K562 (cell line): Measurements from ENCODE around the gene SUB1. TPM values are rescaled to one million over a fixed set of nuclear protein-coding genes. Genes with fewer than 3 reads are reported as not detected.

Experiments
- ATAC-seq: fragments of 200-7000 bp; cut with Tn5 transposase; 3 replicates; pipeline ENCODE4 v1.9.1; 2020; ENCODE audit warnings: moderate library complexity
- BruUV-seq: library from RNA; stranded (reverse); fragments of 400-500 nt; replicated peaks from 2 replicates; lab custom pipeline; 2021; lab: Mats Ljungman, UMichigan
- CTCF ChIA-PET: fragments of 300-600 bp; formaldehyde crosslinking; extraction: SDS; loops from one replicate; lab custom pipeline; 2021; ENCODE audit warnings: low intra/inter-chr PET ratio; lab: Yijun Ruan, JAX
- POLR2A ChIA-PET: fragments of 300-600, 350-650 bp; sonication (Branson Sonifier 250); formaldehyde crosslinking; extraction: SDS; loops from one replicate; lab custom pipeline; 2021; ENCODE audit warnings: antibody characterized with exemption, inconsistent platforms; lab: Yijun Ruan, JAX
- DNase-seq, 4 experiments: peaks; one replicate each; pipeline versions ENCODE4 v3.0.0 to v3.0.0-alpha.2; 2011 to 2018; ENCODE audit warnings: low spot score in 3 of 4, mixed read lengths in 3 of 4; ENCODE audit errors: extremely low read depth in 1 of 4
- FAIRE-seq: peaks from 2 replicates; lab custom pipeline; 2011; peaks lifted over from hg19 to GRCh38; lab: Jason Lieb, UNC
- H2AFZ ChIP-seq: 2 replicates; pipeline ENCODE4 v1.6.0; 2011; ENCODE audit warnings: low read depth, low read length, control low read depth, inconsistent platforms
- H3K27ac ChIP-seq: fragments of 200-600 bp; 3 replicates; pipeline ENCODE4 v1.8.0; 2011; ENCODE audit warnings: low read depth, mild to moderate bottlenecking, control low read depth, inconsistent platforms, low read length, moderate library complexity, mixed read lengths; ENCODE audit errors: extremely low read depth
- H3K27me3 ChIP-seq, 2 experiments: fragments of 300-600 bp in 1 of 2; 2 replicates in 1 of 2; 3 replicates in 1 of 2; pipeline versions ENCODE4 v1.6.0 to v1.8.0; 2011; ENCODE audit warnings: inconsistent platforms in 2 of 2, low read length in 2 of 2, mild to moderate bottlenecking in 1 of 2, mixed read lengths in 1 of 2, moderate library complexity in 1 of 2; ENCODE audit not compliant: control insufficient read depth in 2 of 2, insufficient read depth in 2 of 2
- H3K36me3 ChIP-seq: fragments of 300-600 bp; 3 replicates; pipeline ENCODE4 v1.8.0; 2011; ENCODE audit warnings: mild to moderate bottlenecking, low read length, inconsistent platforms; ENCODE audit not compliant: control insufficient read depth, insufficient read depth
- H3K4me1 ChIP-seq, 2 experiments: fragments of 200-600 bp in 1 of 2; replicated peaks in 1 of 2; 2 replicates in 1 of 2; 3 replicates in 1 of 2; pipeline versions ENCODE4 v1.5.1 to v1.8.0; 2011; ENCODE audit warnings: inconsistent platforms in 2 of 2, low read length in 2 of 2, mild to moderate bottlenecking in 1 of 2, mixed read lengths in 1 of 2, moderate library complexity in 1 of 2; ENCODE audit not compliant: control insufficient read depth in 2 of 2, insufficient read depth in 2 of 2
- H3K4me2 ChIP-seq: 2 replicates; pipeline ENCODE4 v1.6.1; 2011; ENCODE audit warnings: low read length, control low read depth, inconsistent platforms, mixed read lengths; ENCODE audit not compliant: insufficient read depth
- H3K4me3 ChIP-seq: fragments of 200-600 bp; sonication (generic), shearing (Covaris generic); 2 replicates; pipeline ENCODE4 v1.5.1; 2016; ENCODE audit warnings: control low read depth, inconsistent platforms
- H3K79me2 ChIP-seq: fragments of 200-600 bp; 3 replicates; pipeline ENCODE4 v1.8.0; 2011; ENCODE audit warnings: low read length, inconsistent platforms; ENCODE audit not compliant: control insufficient read depth, insufficient read depth
- H3K9ac ChIP-seq, 2 experiments: 2 replicates each; pipeline versions ENCODE4 v1.6.0 to v1.6.1; 2011; ENCODE audit warnings: low read depth in 2 of 2, low read length in 2 of 2, control low read depth in 1 of 2, inconsistent platforms in 1 of 2, mild to moderate bottlenecking in 1 of 2, mixed read lengths in 1 of 2; ENCODE audit not compliant: insufficient read depth in 1 of 2
- H3K9me1 ChIP-seq: one replicate; pipeline ENCODE4 v1.6.0; 2011; ENCODE audit warnings: inconsistent platforms, mild to moderate bottlenecking, low read length, moderate library complexity; ENCODE audit not compliant: control insufficient read depth, insufficient read depth
- H3K9me3 ChIP-seq: replicated peaks from 2 replicates; pipeline ENCODE4 v1.5.1; 2011; ENCODE audit warnings: low read depth, low read length, inconsistent platforms; ENCODE audit not compliant: control insufficient read depth, insufficient read depth
- H4K20me1 ChIP-seq: replicated peaks from 2 replicates; pipeline ENCODE4 v1.6.1; 2011; ENCODE audit warnings: low read length, inconsistent platforms, mixed read lengths; ENCODE audit not compliant: control insufficient read depth, insufficient read depth
- CTCF ChIP-seq, 3 experiments: IDR thresholded peaks in 2 of 3; conservative IDR thresholded peaks in 1 of 3; 2 replicates each; pipeline ENCODE4 v1.5.1; 2011 to 2012; ENCODE audit warnings: low read length in 3 of 3, mild to moderate bottlenecking in 3 of 3, control low read depth in 2 of 3, improper control_type of control experiment in 1 of 3, inconsistent platforms in 1 of 3, low read depth in 1 of 3, mixed read lengths in 1 of 3, moderate library complexity in 1 of 3; ENCODE audit not compliant: insufficient read depth in 2 of 3
- CTCFL ChIP-seq: IDR thresholded peaks from 2 replicates; pipeline ENCODE4 v1.6.1; 2011; ENCODE audit warnings: borderline replicate concordance, low read depth, mild to moderate bottlenecking, moderate library complexity, low read length; ENCODE audit not compliant: insufficient read depth, poor library complexity, severe bottlenecking
- GATA2 ChIP-seq: sonication (generic); formaldehyde crosslinking; IDR thresholded peaks from 2 replicates; pipeline ENCODE4 v1.4.0; 2020; ENCODE audit warnings: mild to moderate bottlenecking, missing genetic modification reagents
- POLR3G ChIP-seq: IDR thresholded peaks from 2 replicates; pipeline ENCODE4 v1.6.1; 2011; ENCODE audit not compliant: insufficient read length, insufficient replicate concordance; ENCODE audit errors: extremely low read depth
- STAG1 ChIP-seq: sonication (generic); formaldehyde crosslinking; IDR thresholded peaks from 2 replicates; pipeline ENCODE4 v1.5.0; 2020; ENCODE audit warnings: missing genetic modification reagents, borderline replicate concordance
- WGBS: fragments of 100-300 bp; shearing (Covaris generic); methylation state at CpG from one replicate; pipeline ENCODE4 v1.1.6; 2016; ENCODE audit warnings: low coverage, mixed read lengths; ENCODE audit not compliant: insufficient coverage; ENCODE audit errors: missing lambda C conversion rate; 5-methylcytosine and 5-hydroxymethylcytosine counted together
- in situ Hi-C: fragments of 300-500 bp; cut with MboI; formaldehyde crosslinking; loops from 4 replicates; pipeline ENCODE4 v1.15.0; 2018; ENCODE audit warnings: inconsistent platforms, mixed read lengths
- intact Hi-C: fragments of 100-400 bp; cut with micrococcal nuclease; formaldehyde crosslinking; loops from 2 replicates; pipeline ENCODE4 v1.14.2; 2022
- polyA plus RNA-seq, 8 experiments: library from polyadenylated mRNA; depleted of rRNA in 4 of 8; stranded (reverse) in 5 of 8; unstranded in 3 of 8; fragments of >200 nt; fragmentation: Nextera tagmentation in 2 of 8; fragmentation: Illumina TruSeq in 1 of 8; extraction: Ambion mirVana in 2 of 8; extraction: Trizol in 1 of 8; gene quantifications; 2 replicates each; pipeline versions ENCODE4 v1.2.1 to v1.2.3, GENCODE V29; 2011 to 2014; ENCODE audit warnings: inconsistent platforms in 1 of 8, missing spikeins in 1 of 8
- total RNA-seq, 7 experiments: library from RNA; depleted of rRNA in 6 of 7; stranded (reverse); fragments of >200 nt in 6 of 7; fragmentation: Illumina TruSeq in 2 of 7; extraction: Trizol in 2 of 7; gene quantifications; 2 replicates each; pipeline versions ENCODE4 v1.2.1 to v1.2.3, GENCODE V29; 2011 to 2021; ENCODE audit warnings: low replicate concordance in 1 of 7

Gene SUB1
- total and polyA plus RNA-seq, 9 of the 15 experiments (the other 6 are each of a cell fraction or from before 2014, with no cell fraction given) = 336 to 1,031 (median 700) TPM

GRCh38 chr5:32638309-32638708, 53.0 kb downstream of the SUB1 start:
- Histone ChIP-seq H3K4me1 (no peaks in the 10 kb centered on the region), H3K4me2 (peak overlapping the region; percentile 8; the same call in 1 of the 2 replicates), H3K27ac (no peak overlapping the region), H2AFZ (no peak overlapping the region), H3K9me1 (no peaks in the 10 kb centered on the region), H3K9ac (no peak overlapping the region), H3K27me3 (peaks cover 7 to 22% of the 10 kb centered on the region in 2 experiments; a peak in 4 of 5 replicates), H3K4me3 (no peak overlapping the region), H3K36me3 (no peaks in the 10 kb centered on the region), H3K79me2 (no peaks in the 10 kb centered on the region), H4K20me1 (no peaks in the 10 kb centered on the region), H3K9me3 (no peaks in the 10 kb centered on the region)
- intact Hi-C loops = no loop called here
- WGBS = 3% methylated on average over 9 of the region's 9 CpGs
- DNase-seq = peak in 1 of 4 experiments; percentile 11
- peak; percentile 79 for ATAC-seq
- no peak for FAIRE-seq
- no TSS peak for BruUV-seq
- POLR2A ChIA-PET = no interaction called here
- in situ Hi-C loops = no loop called here
- CTCF ChIA-PET = no interaction called here
- TF ChIP-seq STAG1 (CRISPR knock-in tag) (no peak), CTCF (IDR thresholded peaks at IDR 0.05 in 2 of 3, conservative IDR thresholded peaks at IDR 0.05 in 1 of 3; ENCODE audit: insufficient read depth in 2 of 3, low read depth in 1 of 3, low read length in 3 of 3) (0 out of 6 replicates have a peak, but pooled peaks of 2 of the 3 experiments have one; percentile 17), POLR3G (no peak), CTCFL (peak; percentile 8), GATA2 (no peak)
